Ovary (tissue), 3 donors: Measurements from ENCODE around the gene PTPRG.

Experiments
- EP300 ChIP-seq: sonication (generic); formaldehyde crosslinking; IDR thresholded peaks from one replicate; pipeline ENCODE4 v1.6.1; 2017; ENCODE audit warnings: antibody characterized with exemption
- POLR2A ChIP-seq: fragments of 450-650 bp; IDR thresholded peaks from one replicate; pipeline ENCODE4 v1.6.1; 2017; ENCODE audit warnings: antibody characterized with exemption, mild to moderate bottlenecking, moderate library complexity
- TF ChIP-seq, protein P1 (sequence below), 3 donors: fragments of 450-650 bp in 2 of 3; fragments of 200-600 bp in 1 of 3; IDR thresholded peaks; one replicate each; pipeline versions ENCODE4 v1.5.1 to v1.8.0; 2016 to 2022; ENCODE audit warnings: antibody characterized with exemption in 3 of 3, mild to moderate bottlenecking in 1 of 3
- donor health status: DM: no; HTN: no; CAD: no.

DNA sequence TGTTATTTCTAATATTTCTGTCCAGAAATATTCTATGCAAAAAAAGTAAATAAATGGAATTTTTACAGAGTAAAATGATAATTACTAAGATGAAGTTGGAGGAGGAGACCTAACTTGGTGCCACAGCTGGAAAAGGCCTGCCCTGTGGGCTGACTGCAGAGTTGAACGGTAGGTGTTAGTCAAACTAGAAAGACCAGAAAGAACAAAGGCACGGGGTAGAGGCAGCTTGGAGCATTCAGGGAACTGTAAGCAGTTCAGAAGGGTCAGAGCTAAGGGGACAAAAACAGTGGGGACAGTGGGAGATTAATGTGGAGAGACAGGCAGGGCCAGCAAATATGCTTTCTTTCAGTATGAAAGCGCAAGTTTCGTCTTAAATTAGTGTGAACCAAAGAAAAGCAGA lies 39.3 kb upstream of the PTPRG start:
- TF ChIP-seq, protein P1, sequence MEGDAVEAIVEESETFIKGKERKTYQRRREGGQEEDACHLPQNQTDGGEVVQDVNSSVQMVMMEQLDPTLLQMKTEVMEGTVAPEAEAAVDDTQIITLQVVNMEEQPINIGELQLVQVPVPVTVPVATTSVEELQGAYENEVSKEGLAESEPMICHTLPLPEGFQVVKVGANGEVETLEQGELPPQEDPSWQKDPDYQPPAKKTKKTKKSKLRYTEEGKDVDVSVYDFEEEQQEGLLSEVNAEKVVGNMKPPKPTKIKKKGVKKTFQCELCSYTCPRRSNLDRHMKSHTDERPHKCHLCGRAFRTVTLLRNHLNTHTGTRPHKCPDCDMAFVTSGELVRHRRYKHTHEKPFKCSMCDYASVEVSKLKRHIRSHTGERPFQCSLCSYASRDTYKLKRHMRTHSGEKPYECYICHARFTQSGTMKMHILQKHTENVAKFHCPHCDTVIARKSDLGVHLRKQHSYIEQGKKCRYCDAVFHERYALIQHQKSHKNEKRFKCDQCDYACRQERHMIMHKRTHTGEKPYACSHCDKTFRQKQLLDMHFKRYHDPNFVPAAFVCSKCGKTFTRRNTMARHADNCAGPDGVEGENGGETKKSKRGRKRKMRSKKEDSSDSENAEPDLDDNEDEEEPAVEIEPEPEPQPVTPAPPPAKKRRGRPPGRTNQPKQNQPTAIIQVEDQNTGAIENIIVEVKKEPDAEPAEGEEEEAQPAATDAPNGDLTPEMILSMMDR (IDR thresholded peaks at IDR 0.05), result no peak
- TF ChIP-seq POLR2A (no peak), EP300 (no peak)
